GM23338 (cell line): Measurements from ENCODE around the gene KIAA1217. TPM values are rescaled to one million over a fixed set of nuclear protein-coding genes. Genes with fewer than 3 reads are reported as not detected.

ENCODE experiments used
- ATAC-seq: fragments of 200-7000 bp; cut with Tn5 transposase; 3 replicates; pipeline ENCODE4 v1.9.1; 2020
- DNase-seq: peaks from one replicate; pipeline ENCODE4 v3.0.0-alpha.2; 2015; ENCODE audit warnings: low spot score
- H2AFZ ChIP-seq: fragments of 200-600 bp; sonication (generic); 2 replicates; pipeline ENCODE4 v1.8.0; 2016; ENCODE audit warnings: antibody characterized with exemption, mild to moderate bottlenecking, moderate library complexity
- H3F3A ChIP-seq: fragments of 200-600 bp; sonication (generic); replicated peaks from 2 replicates; pipeline ENCODE4 v1.8.0; 2017; ENCODE audit warnings: antibody characterized with exemption, mixed run types, low read depth
- H3K27ac ChIP-seq: fragments of 200-600 bp; sonication (generic); 2 replicates; pipeline ENCODE4 v1.6.1; 2016; ENCODE audit warnings: low read depth
- H3K27me3 ChIP-seq: fragments of 200-600 bp; sonication (generic); 2 replicates; pipeline ENCODE4 v1.8.0; 2016; ENCODE audit warnings: mild to moderate bottlenecking, mixed run types, moderate library complexity; ENCODE audit not compliant: insufficient read depth
- H3K36me3 ChIP-seq: fragments of 200-600 bp; sonication (generic); 2 replicates; pipeline ENCODE4 v1.8.0; 2016; ENCODE audit warnings: mild to moderate bottlenecking; ENCODE audit not compliant: insufficient read depth
- H3K4me1 ChIP-seq: fragments of 200-600 bp; sonication (generic); 2 replicates; pipeline ENCODE4 v1.8.0; 2016; ENCODE audit warnings: mild to moderate bottlenecking, moderate library complexity; ENCODE audit not compliant: insufficient read depth
- H3K4me2 ChIP-seq: fragments of 200-600 bp; sonication (generic); 2 replicates; pipeline ENCODE4 v1.7.1; 2017; ENCODE audit warnings: mixed run types
- H3K4me3 ChIP-seq: fragments of 200-600 bp; sonication (generic); 2 replicates; pipeline ENCODE4 v1.6.1; 2016; ENCODE audit warnings: mixed run types
- H3K79me2 ChIP-seq: fragments of 200-600 bp; sonication (generic); replicated peaks from 2 replicates; pipeline ENCODE4 v1.8.0; 2017; ENCODE audit warnings: mild to moderate bottlenecking; ENCODE audit not compliant: insufficient read depth
- H3K9me2 ChIP-seq: fragments of 200-600 bp; sonication (generic); 2 replicates; pipeline ENCODE4 v1.8.0; 2017; ENCODE audit not compliant: insufficient read depth
- H4K20me1 ChIP-seq: fragments of 200-600 bp; sonication (generic); replicated peaks from 2 replicates; pipeline ENCODE4 v1.8.0; 2017; ENCODE audit warnings: mild to moderate bottlenecking; ENCODE audit not compliant: insufficient read depth
- H3K27ac Mint-ChIP-seq: 2 replicates; pipeline ENCODE4 v1.8.0; 2020; ENCODE audit warnings: inconsistent platforms, mild to moderate bottlenecking, moderate library complexity, mixed read lengths
- H3K27me3 Mint-ChIP-seq: 3 replicates; pipeline ENCODE4 v1.8.0; 2022; ENCODE audit warnings: low read depth, mild to moderate bottlenecking, moderate library complexity, mixed read lengths, inconsistent platforms; ENCODE audit not compliant: insufficient read depth, poor library complexity
- H3K36me3 Mint-ChIP-seq: 3 replicates; pipeline ENCODE4 v1.8.0; 2021; ENCODE audit warnings: low read depth, mild to moderate bottlenecking, inconsistent platforms, moderate library complexity, mixed read lengths
- H3K4me1 Mint-ChIP-seq: 3 replicates; pipeline ENCODE4 v1.8.0; 2020; ENCODE audit warnings: mild to moderate bottlenecking, inconsistent platforms, mixed read lengths
- H3K4me3 Mint-ChIP-seq: 3 replicates; pipeline ENCODE4 v1.8.0; 2021; ENCODE audit warnings: moderate library complexity, mild to moderate bottlenecking, inconsistent platforms, mixed read lengths
- H3K9me3 Mint-ChIP-seq: 3 replicates; pipeline ENCODE4 v1.8.0; 2020; ENCODE audit warnings: moderate library complexity, mild to moderate bottlenecking, inconsistent platforms, mixed read lengths
- CREB1 ChIP-seq: fragments of 250-450 bp; sonication (Bioruptor Pico); IDR thresholded peaks from 2 replicates; pipeline ENCODE4 v1.5.0; 2020; ENCODE audit warnings: low read depth, mild to moderate bottlenecking, moderate library complexity
- ETS1 ChIP-seq: IDR thresholded peaks from 2 replicates; pipeline ENCODE4 v1.6.1; 2016; ENCODE audit warnings: antibody characterized with exemption
- EZH2 ChIP-seq: fragments of 200-600 bp; sonication (generic); IDR thresholded peaks from one replicate; pipeline ENCODE4 v1.8.0; 2017; ENCODE audit warnings: antibody characterized with exemption, mild to moderate bottlenecking, low read depth; ENCODE audit not compliant: unreplicated experiment
- EZH2phosphoT487 ChIP-seq: fragments of 200-600 bp; sonication (generic); IDR thresholded peaks from one replicate; pipeline ENCODE4 v1.8.1; 2018; ENCODE audit warnings: antibody characterized with exemption; ENCODE audit not compliant: unreplicated experiment
- JUNB ChIP-seq: IDR thresholded peaks from one replicate; pipeline ENCODE4 v1.6.1; 2016; ENCODE audit warnings: antibody characterized with exemption; ENCODE audit not compliant: unreplicated experiment
- NANOG ChIP-seq: IDR thresholded peaks from 2 replicates; pipeline ENCODE4 v1.6.1; 2016; ENCODE audit warnings: antibody characterized with exemption, borderline replicate concordance
- POLR2AphosphoS5 ChIP-seq: IDR thresholded peaks from 2 replicates; pipeline ENCODE4 v1.6.1; 2016; ENCODE audit warnings: antibody characterized with exemption, low read depth
- REST ChIP-seq: IDR thresholded peaks from one replicate; pipeline ENCODE4 v1.6.1; 2018; ENCODE audit warnings: antibody characterized with exemption; ENCODE audit not compliant: unreplicated experiment
- STAT1 ChIP-seq: IDR thresholded peaks from one replicate; pipeline ENCODE4 v1.6.1; 2016; ENCODE audit warnings: antibody characterized with exemption; ENCODE audit not compliant: unreplicated experiment
- ZNF114 ChIP-seq: fragments of 250-450 bp; sonication (Bioruptor Pico); IDR thresholded peaks from 2 replicates; pipeline ENCODE4 v1.5.0; 2020; ENCODE audit warnings: mild to moderate bottlenecking, moderate library complexity
- ZNF462 ChIP-seq: fragments of 250-450 bp; sonication (Bioruptor Pico); IDR thresholded peaks from 2 replicates; pipeline ENCODE4 v1.5.0; 2020; ENCODE audit warnings: mild to moderate bottlenecking, moderate library complexity
- long read RNA-seq: library from polyadenylated mRNA; unstranded; transcript quantifications from one replicate; pipeline ENCODE4 v2.0.0, GENCODE V29; 2020; ENCODE audit not compliant: unreplicated experiment
- polyA plus RNA-seq: library from polyadenylated mRNA; unstranded; fragments of >200 nt; fragmentation: Nextera tagmentation; extraction: Ambion mirVana; gene quantifications from 2 replicates; pipeline ENCODE4 v1.2.1, GENCODE V29; 2016
- total RNA-seq: library from RNA; depleted of rRNA; stranded (reverse); fragments of >200 nt; shearing (Covaris generic); gene quantifications from 2 replicates; pipeline ENCODE4 v1.2.3, GENCODE V29; 2014; rRNA removed

The KIAA1217 gene
- 9.1 and 17.7 TPM in 2 replicates for total RNA-seq
- 6.0 and 6.4 TPM in 2 replicates for polyA plus RNA-seq
- long read RNA-seq, result 0 reads

GRCh38 chr10:24208661-24209431 lies at the start of gene KIAA1217:
Gene KIAA1217, plus strand, starts transcription at chr10:24209138. Its CDS starts 56 bp downstream, at chr10:24209194.
- Mint-ChIP-seq H3K4me1 (peaks cover 60% of the 10 kb centered on the region), H3K36me3 (peaks cover 10% of the 10 kb centered on the region), H3K27me3 (peaks cover 21% of the 10 kb centered on the region), H3K4me3 (peak within 1 kb of the TSS; percentile 93), H3K27ac (peak within 1 kb of the TSS; percentile 89), H3K9me3 (peaks cover 3% of the 10 kb centered on the region; the same call in 1 of the 3 replicates)
- H3K4me2 ChIP-seq, result peak within 1 kb of the TSS; percentile 76
- H3K4me3 ChIP-seq, result peak within 1 kb of the TSS; percentile 62
- DNase-seq (peak; percentile 63), ATAC-seq (peak; percentile 73)
- 0 out of 2 replicates have a peak, but pooled peaks cover 3% of the 10 kb centered on the region for H3F3A ChIP-seq
- H3K27ac ChIP-seq, result peak within 1 kb of the TSS; percentile 48
- no peaks in the 10 kb centered on the region for H3K36me3 ChIP-seq
- H3K9me2 ChIP-seq, result no peaks in the 10 kb centered on the region
- H3K27me3 ChIP-seq, result no peaks in the 10 kb centered on the region
- no peaks in the 10 kb centered on the region for H4K20me1 ChIP-seq
- H3K4me1 ChIP-seq, result peaks cover 49% of the 10 kb centered on the region
- no peak for TF ChIP-seq EZH2
- no peak for TF ChIP-seq ZNF462
- no peak for TF ChIP-seq REST
- no peak for TF ChIP-seq ZNF114 (CRISPR knock-in tag)
- TF ChIP-seq CREB1 (CRISPR knock-in tag), result no peak; the same call in 1 of the 2 replicates
- no peak for TF ChIP-seq ETS1
- no peak for TF ChIP-seq EZH2phosphoT487
- no peak for TF ChIP-seq NANOG
- TF ChIP-seq STAT1, result no peak
- TF ChIP-seq JUNB, result no peak
- TF ChIP-seq POLR2AphosphoS5, result no peak
- peaks cover 8% of the 10 kb centered on the region; the same call in 1 of the 2 replicates for H3K79me2 ChIP-seq
- H2AFZ ChIP-seq, result peak within 1 kb of the TSS; percentile 76
